HG03060 (cell line): ENCODE measurements around the gene EVL.

Experiments
- ATAC-seq: cut with Tn5 transposase; IDR thresholded peaks from one replicate; pipeline ENCODE4 v1.9.1; 2021; ENCODE audit warnings: low read depth, moderate number of reproducible peaks; ENCODE audit not compliant: unreplicated experiment

EVL gene

GRCh38 chr14:100106250-100107112 lies 41.3 kb downstream of the EVL start:
- no peak for ATAC-seq

- ATAC-seq: no peak
These were observed 42.0 kb downstream of the EVL start for GRCh38 chr14:100107236-100107635.

GRCh38 chr14:100108042-100108825 lies 43.0 kb downstream of the EVL start:
- ATAC-seq: peak; percentile 59

- ATAC-seq: no peak
These were observed 43.8 kb downstream of the EVL start for GRCh38 chr14:100108840-100109593.

- no peak for ATAC-seq
These were observed 44.4 kb downstream of the EVL start for GRCh38 chr14:100109594-100109955.

GRCh38 chr14:100110816-100111215 lies 45.6 kb downstream of the EVL start:
- ATAC-seq: no peak

GRCh38 chr14:100111931-100112704 lies 46.9 kb downstream of the EVL start:
- ATAC-seq: no peak

GRCh38 chr14:100114109-100114765 lies 49.0 kb downstream of the EVL start:
- ATAC-seq: no peak

- ATAC-seq: no peak
These were observed 50.0 kb downstream of the EVL start for GRCh38 chr14:100115236-100115635.

GRCh38 chr14:100115726-100116125 lies 50.5 kb downstream of the EVL start:
- no peak for ATAC-seq

- ATAC-seq: no peak
These were observed 50.9 kb downstream of the EVL start for GRCh38 chr14:100116134-100116533.

GRCh38 chr14:100117026-100117425 lies 51.8 kb downstream of the EVL start:
- no peak for ATAC-seq

- ATAC-seq: no peak
These were observed 52.6 kb downstream of the EVL start for GRCh38 chr14:100117633-100118395.

GRCh38 chr14:100118396-100119011 lies 53.3 kb downstream of the EVL start:
- no peak for ATAC-seq

- ATAC-seq: no peak
These were observed 54.0 kb downstream of the EVL start for GRCh38 chr14:100119251-100119650.

- no peak for ATAC-seq
These were observed 55.5 kb downstream of the EVL start for GRCh38 chr14:100120522-100121269.

- no peak for ATAC-seq
These were observed 56.6 kb downstream of the EVL start for GRCh38 chr14:100121643-100122480.
